Stimulated activated CD8-positive, alpha-beta memory T cell treated with anti-CD3 and anti-CD28 coated beads, Interleukin-2, amount 100 ng/mL, for 48 hours (primary cell): ENCODE measurements around the gene PPL.
"Not testable (repeated sequence)": the region's sequence is repeated elsewhere in the genome, so short reads cannot be mapped to it uniquely, and the experiment has no call there.

Experiments used
- DNase-seq, 2 donors: peaks; one replicate each; pipeline ENCODE4 v3.0.0-alpha.2; 2020; ENCODE audit warnings: low read depth in 2 of 2

Gene PPL, protein sequence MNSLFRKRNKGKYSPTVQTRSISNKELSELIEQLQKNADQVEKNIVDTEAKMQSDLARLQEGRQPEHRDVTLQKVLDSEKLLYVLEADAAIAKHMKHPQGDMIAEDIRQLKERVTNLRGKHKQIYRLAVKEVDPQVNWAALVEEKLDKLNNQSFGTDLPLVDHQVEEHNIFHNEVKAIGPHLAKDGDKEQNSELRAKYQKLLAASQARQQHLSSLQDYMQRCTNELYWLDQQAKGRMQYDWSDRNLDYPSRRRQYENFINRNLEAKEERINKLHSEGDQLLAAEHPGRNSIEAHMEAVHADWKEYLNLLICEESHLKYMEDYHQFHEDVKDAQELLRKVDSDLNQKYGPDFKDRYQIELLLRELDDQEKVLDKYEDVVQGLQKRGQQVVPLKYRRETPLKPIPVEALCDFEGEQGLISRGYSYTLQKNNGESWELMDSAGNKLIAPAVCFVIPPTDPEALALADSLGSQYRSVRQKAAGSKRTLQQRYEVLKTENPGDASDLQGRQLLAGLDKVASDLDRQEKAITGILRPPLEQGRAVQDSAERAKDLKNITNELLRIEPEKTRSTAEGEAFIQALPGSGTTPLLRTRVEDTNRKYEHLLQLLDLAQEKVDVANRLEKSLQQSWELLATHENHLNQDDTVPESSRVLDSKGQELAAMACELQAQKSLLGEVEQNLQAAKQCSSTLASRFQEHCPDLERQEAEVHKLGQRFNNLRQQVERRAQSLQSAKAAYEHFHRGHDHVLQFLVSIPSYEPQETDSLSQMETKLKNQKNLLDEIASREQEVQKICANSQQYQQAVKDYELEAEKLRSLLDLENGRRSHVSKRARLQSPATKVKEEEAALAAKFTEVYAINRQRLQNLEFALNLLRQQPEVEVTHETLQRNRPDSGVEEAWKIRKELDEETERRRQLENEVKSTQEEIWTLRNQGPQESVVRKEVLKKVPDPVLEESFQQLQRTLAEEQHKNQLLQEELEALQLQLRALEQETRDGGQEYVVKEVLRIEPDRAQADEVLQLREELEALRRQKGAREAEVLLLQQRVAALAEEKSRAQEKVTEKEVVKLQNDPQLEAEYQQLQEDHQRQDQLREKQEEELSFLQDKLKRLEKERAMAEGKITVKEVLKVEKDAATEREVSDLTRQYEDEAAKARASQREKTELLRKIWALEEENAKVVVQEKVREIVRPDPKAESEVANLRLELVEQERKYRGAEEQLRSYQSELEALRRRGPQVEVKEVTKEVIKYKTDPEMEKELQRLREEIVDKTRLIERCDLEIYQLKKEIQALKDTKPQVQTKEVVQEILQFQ (N-terminal part only)

DNA sequence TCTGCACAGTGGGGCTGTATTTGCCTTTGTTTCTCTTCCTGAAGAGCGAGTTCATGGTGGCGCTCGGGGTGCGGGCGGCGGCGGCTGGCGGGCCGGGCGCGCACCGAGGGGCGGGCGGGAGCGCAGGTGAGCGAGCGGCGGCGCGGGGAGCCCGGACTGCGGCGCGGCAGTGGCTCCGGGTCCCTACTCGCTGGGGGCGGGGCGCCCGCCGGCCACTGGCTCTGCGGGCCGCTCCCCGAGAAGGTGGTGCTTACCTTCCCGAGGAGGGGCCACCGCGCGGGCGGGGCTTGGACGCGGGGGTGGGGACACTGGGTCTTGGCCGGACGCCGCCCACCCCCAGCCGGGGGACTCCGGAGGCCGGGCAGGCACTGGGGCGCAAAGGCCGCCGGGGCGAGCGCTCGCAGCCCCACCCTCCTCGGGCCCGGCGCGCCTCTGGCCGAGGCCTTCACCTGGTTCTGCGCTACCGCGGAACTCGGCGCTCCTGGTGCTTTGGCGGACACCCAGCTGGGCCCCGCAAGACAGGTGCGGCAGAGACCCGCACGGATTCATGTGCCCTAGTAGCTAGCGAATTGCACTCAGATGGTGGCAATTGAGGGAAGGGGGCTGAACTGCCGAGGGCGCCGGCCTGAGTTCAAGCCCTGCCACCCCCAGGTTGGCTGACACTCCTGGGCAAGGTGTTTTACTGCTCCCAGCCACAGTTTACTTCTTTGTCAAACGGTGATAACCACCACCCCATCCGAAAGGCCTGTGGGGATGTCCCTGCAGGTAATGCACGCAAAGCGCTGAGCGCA is at the start of gene PPL:
Gene PPL, minus strand, starts transcription at position 158 of the 791 bp plus-strand sequence. Its CDS starts 103 bp downstream, at position 55.
- DNase-seq, result no peak

DNA sequence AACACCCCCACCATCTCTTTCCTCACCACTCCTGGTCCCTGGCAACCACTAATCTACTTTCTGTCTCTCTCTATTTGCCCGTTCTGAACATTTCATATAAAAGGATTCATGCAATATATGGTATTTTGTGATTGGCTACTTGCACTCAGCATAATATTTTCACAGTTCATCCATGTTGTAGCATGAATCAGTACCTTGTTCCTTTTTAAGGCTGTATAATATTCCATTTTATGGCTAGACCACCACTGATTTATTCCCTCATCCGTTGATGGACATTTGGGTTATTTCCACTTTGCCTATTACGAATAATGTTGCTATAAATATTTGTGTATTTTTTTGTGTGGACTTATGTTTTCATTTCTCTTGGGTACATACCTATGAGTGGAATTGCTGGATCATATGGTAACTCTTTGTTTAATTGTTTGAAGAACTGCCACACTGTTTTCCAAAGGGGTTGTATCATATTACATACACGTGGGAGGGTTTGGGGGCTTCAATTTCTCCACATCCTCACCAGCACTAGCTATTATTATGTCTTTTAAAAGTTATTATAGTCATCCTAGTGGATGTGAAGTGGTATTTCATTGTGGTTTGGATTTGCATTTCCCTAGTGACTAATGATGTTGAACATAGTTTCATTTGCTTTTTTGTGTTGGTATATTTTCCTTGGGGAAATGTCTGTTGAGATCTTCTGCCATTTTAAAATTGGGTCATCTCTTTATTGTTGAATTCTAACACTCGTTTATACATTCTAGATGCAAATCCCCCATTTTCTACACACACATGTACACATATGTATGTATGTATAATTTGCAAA is 47.4 kb upstream of the PPL start:
- DNase-seq, result no peak

DNA sequence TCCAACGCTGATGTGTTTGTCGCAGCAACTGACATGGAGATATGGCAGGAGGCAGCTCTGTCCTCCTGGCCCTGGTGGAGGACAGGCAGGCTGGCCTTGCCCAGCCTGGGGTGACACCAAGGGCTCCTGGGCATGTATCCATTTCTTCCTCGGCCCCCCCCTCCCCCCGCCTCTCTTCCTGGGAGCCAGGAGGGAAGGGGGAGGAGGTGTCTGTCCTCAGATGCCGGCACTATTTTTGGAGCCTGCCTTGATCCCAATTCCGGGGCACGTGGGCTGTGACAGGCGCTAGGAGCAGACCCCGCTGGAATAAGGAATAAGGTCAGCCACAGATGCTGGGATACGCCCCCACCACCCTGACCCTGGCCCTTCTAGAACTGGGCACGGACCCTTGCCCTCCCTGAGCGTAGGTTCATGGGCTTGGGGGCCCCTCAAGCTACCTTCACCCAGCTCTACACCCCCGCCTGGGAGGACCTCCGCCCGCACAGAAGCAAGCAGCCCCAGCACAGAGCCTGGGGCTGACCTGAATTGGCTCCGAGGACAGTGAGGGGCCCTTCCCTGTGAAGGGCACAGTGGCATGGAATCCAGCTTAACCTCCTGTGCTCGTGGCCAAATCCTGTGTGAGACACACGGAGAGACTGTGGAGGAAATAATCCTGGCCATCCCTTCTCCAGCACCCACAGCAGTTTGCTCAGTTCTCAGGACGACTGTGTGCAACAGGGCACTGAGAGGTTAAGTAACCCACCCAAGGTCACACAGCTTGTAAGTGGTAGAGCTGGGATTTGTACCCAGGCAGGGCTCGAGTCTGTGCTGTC is 45.3 kb upstream of the PPL start:
- no peak for DNase-seq

DNA sequence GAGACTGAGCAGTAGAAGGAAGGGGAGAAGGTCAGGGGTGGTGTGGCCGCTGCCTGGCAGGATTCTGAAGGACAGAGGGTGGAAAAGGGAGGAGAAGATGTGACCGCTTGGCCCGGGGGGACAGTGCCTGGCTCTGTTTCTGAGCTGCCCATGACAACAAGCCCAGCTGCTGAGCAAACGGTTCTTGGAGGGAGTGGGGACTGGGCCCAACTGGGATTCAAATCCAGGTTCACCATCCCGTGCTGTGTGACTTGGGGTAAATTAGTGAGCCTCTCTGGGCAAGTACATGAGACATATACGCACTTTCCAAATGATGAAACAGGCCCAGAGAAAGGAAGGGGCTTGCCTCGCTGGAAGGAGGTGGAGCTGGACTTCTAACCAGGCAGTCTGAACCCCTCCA is 44.5 kb upstream of the PPL start:
- DNase-seq, result no peak

DNA sequence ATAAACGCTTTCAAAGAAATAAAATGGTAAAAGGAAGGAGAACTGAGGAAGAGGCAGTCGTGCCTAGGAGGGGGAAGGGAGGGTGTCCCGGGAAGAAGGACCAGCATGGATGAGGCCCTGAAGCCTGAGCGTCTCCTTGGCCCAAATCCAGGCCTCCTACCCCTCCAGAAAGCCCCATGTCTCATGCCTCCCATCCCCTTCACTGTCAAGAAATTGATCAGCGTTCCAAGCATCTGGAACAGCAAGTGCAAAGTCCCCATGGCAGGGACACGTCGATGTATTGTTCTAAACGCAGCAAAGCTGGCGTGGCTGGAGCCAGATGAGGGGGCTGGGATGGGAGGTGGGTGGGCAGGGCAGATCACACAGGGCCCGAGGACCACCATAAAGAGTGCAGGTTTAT is 43.7 kb upstream of the PPL start:
- no peak for DNase-seq

DNA sequence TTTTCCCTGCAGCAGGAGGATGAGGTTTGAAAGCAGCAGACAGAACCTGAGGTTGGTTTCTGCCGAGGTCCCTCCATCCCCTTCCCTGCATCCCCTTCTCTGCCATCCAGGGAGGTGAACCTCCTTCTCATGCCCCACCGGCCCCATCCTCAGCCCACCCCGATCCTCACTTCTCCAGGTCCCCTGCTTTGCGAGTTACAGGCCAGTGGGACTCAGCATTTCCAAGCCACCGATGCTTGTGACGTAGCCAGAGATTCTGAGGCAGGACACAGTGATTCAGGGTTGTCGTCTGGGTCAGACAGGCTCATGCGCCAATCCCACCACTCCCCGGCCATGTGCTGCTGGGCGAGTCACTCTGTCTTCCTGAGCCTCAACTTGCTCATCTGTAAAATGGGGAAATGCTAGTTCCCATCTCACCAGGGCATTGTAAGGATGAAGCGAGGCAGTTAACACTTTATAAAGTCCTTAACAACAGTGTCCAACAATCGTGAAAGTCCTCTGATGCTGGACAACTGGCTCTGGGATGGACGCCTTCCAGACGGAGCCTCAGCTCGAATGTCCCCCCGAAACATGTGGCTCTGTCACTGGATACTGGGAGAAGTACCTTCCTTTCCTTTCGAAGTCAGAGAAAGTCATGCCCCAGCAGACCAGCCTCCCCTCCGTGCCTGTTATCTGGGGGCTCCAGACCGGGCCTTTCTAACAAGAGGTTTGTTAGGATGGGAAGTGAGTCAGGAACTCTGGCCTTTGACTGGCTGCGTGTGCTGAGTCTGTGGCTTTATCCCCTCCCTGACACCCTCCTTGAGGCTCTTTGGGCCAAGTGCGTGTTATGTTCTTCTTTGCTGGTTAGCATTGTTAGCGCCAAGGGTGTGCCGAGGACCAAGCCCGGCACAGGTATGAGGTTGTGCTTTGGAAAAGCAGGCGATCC is 43.0 kb upstream of the PPL start:
- DNase-seq, result no peak

DNA sequence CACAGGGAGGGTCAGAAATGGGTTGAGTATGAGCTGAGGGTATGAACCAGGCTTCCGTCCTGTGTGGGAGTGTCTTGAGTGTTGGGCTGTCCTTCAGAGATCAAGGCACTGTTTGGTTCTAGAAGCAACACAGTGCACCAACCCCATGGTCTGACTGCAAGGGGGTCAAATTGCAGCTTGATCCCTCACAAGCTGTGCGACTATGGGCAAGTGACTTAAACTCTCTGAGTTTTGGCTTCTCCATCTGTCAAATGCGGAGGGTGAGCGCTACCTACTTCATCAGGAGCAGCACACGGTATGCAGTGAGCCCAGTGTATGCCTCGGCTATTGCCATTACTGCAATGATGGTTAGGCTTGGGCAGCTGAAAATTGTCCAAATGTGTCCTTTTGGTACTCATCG is 42.2 kb upstream of the PPL start:
- no peak for DNase-seq

DNA sequence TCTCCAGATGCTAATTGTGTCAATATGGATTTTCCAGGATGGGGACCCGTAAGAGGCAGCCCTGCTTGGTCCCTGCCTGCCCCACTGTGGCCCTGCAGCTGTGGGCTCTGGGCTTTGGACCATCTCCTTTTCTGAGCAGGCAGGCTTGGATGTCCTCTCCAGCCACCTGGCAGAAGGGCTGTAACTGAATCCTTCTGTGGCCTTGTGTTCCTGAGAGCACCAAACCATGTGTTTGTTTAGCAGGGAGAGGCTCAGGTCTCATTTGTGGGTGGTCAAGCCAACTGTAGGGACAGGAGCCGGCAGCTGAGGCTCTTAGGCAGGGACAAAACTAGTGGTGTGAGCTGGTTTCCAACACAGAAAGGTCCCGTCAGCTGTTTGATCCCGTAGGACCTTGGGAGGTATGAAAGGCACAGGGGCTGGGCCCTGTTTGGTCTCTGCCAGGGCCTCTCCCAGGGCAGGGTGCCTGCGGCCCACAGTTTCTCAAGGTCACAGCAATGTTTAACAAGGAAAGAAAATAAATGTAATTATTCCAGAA is 39.7 kb upstream of the PPL start:
- DNase-seq, result no peak

DNA sequence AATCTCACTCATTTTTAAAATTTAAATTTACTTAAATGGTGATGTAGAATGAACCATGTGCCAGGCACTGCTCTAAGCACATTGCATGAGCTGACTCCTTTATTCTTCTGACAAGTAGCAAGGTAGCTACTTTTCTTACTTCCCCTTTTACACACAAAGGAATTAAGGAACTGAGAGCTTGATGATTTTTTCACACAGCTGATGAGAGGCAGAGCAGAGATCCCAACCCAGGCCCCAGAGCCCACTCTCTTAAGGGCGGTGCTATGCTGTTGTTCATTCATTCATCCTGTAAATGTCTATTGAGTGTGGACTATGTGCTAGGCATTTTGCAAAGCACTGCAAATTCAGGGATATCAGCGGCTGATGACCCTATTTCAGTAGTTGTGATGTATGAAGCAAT is 39.1 kb upstream of the PPL start:
- no peak for DNase-seq

DNA sequence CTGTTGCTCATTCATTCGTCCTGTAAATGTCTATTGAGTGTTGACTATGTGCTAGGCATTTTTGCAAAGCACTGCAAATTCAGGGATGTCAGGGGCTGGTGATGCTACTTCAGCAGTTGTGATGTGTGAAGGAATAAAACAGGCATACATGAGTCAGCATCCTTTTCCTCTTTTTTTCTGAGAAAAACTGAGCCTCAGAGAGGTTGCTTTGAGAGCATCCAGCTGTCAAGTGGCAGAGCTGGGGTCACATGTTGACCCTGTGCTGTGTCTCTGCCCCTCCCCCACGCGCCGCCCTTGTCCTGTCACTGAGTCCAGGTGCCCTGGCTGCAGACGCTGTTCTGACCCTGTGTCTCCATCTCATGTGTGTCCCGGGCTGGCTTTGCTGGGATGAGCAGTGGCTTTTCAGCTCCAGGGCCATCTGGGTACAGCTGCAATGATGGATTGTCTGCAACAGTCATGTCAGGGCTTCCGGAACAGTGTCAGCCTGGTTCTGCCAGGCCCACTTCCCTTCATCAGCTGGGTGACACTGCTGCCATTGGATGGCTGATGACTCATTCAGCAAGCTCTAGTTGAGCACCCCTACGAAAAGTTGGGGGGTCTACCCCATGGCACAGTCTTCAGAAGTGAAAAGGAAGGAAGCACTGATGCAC is 36.1 kb upstream of the PPL start:
- no peak for DNase-seq

DNA sequence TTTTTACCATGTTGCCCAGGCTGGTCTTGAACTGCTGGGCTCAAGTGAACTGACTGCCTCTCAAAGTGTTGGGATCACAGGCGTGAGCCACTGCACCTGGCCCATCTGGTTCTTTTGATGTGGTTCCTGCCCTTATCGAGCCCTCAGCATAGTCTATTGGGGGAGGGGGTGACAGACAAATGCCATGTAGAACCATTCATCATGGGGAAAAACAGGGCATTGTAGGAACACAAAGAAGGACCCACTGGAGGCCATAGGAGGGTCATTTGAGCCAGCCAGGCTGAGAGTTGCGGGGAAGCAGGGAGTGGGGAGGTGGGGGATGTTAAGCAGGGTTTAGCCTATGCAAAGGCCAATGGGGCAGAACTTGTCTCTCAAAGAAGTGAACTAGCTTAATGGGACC is 33.1 kb upstream of the PPL start:
- DNase-seq, result no peak

DNA sequence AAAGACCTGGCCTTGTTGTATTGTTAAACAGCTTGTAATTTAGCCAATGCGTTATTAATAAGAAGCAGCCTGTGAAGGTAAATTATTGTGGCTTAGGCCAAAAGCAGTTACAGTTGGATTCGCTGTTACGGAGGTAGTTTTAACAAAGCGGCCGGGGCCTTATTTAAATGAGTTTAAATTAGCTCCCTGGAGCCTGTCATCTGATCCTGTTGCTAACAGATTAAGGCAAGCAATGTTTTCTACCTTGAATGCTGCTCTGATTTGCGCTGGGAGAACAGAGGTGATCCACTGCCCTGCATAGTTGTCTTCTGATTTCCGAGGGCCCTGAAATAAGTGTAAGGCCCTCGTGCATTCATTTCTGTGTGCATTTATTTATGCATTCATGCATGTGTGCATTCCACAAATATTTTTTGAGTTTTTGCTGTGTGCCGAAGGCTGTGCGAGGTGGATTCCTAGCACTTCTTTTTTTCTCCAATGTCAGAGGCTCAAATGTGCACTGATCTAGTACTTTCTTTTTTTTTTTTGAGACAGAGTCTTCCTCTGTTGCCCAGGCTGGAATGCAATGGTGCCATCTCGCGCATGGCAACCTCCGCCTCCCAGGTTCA is 32.0 kb upstream of the PPL start:
- no peak for DNase-seq

DNA sequence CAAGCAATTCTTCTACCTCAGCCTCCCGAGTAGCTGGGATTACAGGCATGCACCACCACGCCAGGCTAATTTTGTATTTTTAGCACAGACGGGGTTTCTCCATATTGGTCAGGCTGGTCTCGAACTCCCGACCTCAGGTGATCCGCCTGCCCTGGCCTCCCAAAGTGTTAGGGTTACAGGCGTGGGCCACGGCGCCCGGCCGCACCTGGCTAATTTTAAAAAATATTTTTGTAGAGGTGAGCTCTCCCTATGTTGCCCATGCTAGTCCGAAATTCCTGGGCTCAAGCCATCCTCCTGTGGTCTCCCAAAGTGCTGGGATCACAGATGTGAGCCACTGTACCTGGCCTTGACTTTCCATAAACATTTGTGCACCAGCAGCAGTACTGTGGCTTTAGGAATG is 31.3 kb upstream of the PPL start:
- DNase-seq, result not testable (repeated sequence)

DNA sequence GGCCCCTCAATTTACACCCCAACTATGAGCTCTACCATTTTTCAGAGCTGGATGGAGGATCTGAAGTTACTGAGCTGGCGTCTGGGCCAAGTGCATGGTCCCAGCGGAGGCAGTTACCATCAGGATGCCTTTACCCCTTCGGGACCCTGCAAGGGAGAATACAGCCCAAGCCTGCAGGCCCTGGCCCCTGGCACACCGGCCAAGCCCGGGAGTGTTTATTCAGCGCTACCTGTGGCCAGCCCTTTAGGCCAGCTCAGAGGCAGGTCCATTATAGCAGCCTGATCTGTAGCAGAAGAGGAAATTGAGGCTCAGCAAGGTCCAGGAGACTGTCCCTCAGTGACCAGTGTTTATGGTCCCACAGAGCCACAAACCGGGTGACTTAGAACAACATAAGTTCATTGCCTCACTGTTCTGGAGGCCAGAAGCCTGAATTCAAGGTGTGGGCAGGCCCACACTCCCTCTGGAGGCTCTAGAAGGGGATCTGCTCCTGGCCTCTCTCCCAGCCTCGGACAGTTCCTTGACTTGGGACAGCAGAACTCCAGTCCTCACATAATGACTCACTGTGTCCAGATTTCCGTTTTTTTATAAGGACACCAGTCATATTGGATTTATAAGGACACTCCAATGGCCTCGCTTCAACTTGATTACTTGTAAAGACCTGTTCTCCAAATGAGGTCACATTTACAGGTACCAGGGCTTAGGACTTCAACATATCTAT is 29.9 kb upstream of the PPL start:
- no peak for DNase-seq

DNA sequence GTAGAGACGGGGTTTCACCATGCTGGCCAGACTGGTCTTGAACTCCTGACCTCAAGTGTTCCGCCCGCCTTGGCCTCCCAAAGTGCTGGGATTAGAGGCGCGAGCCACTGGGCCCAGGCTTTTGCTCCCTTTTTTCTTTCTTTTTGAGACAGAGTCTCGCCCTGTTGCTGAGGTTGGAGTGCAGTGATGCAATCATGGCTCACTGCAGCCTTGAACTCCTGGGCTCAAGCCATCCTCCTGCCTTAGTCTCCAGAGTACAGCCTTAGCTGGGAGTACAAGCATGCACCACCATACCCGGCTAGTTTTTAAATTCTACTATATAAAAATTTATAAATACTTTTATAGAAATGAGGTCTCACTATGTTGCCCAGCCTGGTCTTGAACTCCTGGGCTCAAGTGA is 26.6 kb upstream of the PPL start:
- DNase-seq, result not testable (repeated sequence)

DNA sequence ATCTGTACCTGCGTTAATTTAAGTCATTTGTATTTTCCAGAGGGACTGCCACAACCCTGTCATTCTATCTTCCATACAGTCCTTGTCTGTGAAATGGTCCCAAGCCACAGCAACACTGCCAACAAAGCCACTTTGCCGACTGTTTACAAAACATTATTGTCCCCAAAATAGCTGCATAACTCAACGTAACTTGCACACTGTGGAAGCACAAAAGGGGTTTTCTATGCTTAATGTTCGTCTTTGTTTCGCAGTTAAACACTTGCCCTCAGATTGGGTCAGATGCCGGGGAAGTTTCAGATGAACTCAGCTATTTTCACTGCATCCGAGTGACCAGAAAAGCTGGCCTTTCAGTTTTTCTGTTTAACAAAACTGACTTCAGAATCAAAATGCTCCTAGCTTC is 25.8 kb upstream of the PPL start:
- no peak for DNase-seq

DNA sequence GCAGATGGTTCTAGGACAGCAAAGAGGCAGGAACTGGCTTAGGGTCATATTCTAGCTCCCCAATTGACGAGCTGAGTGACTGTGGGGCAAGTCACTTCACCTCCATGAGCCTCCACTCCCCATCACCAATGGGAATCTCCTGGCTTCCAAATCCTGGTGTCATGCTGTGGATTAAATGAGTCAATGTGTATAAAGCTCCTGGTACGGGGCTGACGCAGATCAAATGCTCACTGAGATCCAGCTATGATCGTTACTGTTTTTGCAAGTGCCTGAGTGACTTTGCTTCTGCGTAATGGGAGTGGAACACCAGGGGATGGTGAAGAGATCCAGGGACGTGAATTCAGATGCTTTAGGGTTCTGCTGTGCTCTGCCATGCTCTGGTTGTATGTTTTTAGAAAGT is 23.6 kb upstream of the PPL start:
- no peak for DNase-seq
